Liver (tissue), 9 donors: ENCODE data around the gene SKIL. TPM values are rescaled to one million over a fixed set of nuclear protein-coding genes. Genes with fewer than 3 reads are reported as not detected.
A peak's percentile ranks its signal among the peaks of the same experiment; 100 is the strongest.

Experiments
- DNase-seq: peaks from one replicate; pipeline ENCODE4 v3.0.0-alpha.2; 2017; ENCODE audit warnings: low spot score
- H3K27ac ChIP-seq, 2 donors: one replicate each; pipeline ENCODE4 v1.7.0; 2013; ENCODE audit warnings: inconsistent platforms in 2 of 2, low read length in 2 of 2, control low read depth in 1 of 2, low read depth in 1 of 2, mild to moderate bottlenecking in 1 of 2
- H3K27me3 ChIP-seq, 4 donors: one replicate each; pipeline versions ENCODE4 v1.6.1 to v1.7.0; 2013; ENCODE audit warnings: low read length in 3 of 4, inconsistent platforms in 1 of 4, mild to moderate bottlenecking in 1 of 4, moderate library complexity in 1 of 4; ENCODE audit not compliant: control insufficient read depth in 4 of 4, insufficient read depth in 4 of 4
- H3K36me3 ChIP-seq, 4 donors: one replicate each; pipeline versions ENCODE4 v1.6.1 to v1.7.0; 2013; ENCODE audit warnings: low read length in 3 of 4, mild to moderate bottlenecking in 3 of 4, low read depth in 1 of 4, moderate library complexity in 1 of 4; ENCODE audit not compliant: control insufficient read depth in 4 of 4, insufficient read depth in 3 of 4
- H3K4me1 ChIP-seq, 4 donors: one replicate each; pipeline versions ENCODE4 v1.6.1 to v1.7.0; 2013; ENCODE audit warnings: low read length in 3 of 4, mild to moderate bottlenecking in 3 of 4, moderate library complexity in 1 of 4; ENCODE audit not compliant: control insufficient read depth in 4 of 4, insufficient read depth in 4 of 4
- H3K4me3 ChIP-seq, 3 donors: one replicate each; pipeline versions ENCODE4 v1.6.1 to v1.7.0; 2013; ENCODE audit warnings: low read length in 3 of 3, control low read depth in 1 of 3, low read depth in 1 of 3, mild to moderate bottlenecking in 1 of 3
- H3K9ac ChIP-seq, 2 donors: one replicate each; pipeline ENCODE4 v1.7.0; 2013; ENCODE audit warnings: low read length in 2 of 2, mild to moderate bottlenecking in 2 of 2, moderate library complexity in 2 of 2, control low read depth in 1 of 2, low read depth in 1 of 2
- H3K9me3 ChIP-seq, 4 donors: one replicate each; pipeline versions ENCODE4 v1.6.1 to v1.7.0; 2013; ENCODE audit warnings: low read length in 3 of 4; ENCODE audit not compliant: control insufficient read depth in 4 of 4
- EGR1 ChIP-seq, 2 donors: IDR thresholded peaks; 2 replicates each; pipeline ENCODE4 v1.6.1; 2016 to 2018; ENCODE audit warnings: antibody characterized with exemption in 2 of 2, low read depth in 2 of 2
- FOXA1 ChIP-seq: IDR thresholded peaks from 2 replicates; pipeline ENCODE4 v1.6.1; 2016; ENCODE audit warnings: antibody characterized with exemption
- FOXA2 ChIP-seq: IDR thresholded peaks from 2 replicates; pipeline ENCODE4 v1.6.1; 2016; ENCODE audit warnings: antibody characterized with exemption
- GABPA ChIP-seq, 2 donors: IDR thresholded peaks in 1 of 2; conservative IDR thresholded peaks in 1 of 2; 2 replicates each; pipeline ENCODE4 v1.6.1; 2016; ENCODE audit warnings: antibody characterized with exemption in 2 of 2, mild to moderate bottlenecking in 1 of 2, moderate library complexity in 1 of 2
- HNF4A ChIP-seq, 2 donors: conservative IDR thresholded peaks; 2 replicates each; pipeline ENCODE4 v1.6.1; 2016; ENCODE audit warnings: antibody characterized with exemption in 2 of 2, mild to moderate bottlenecking in 2 of 2
- HNF4G ChIP-seq: IDR thresholded peaks from 2 replicates; pipeline ENCODE4 v1.6.1; 2016; ENCODE audit warnings: antibody characterized with exemption
- JUND ChIP-seq, 2 donors: IDR thresholded peaks; 2 replicates each; pipeline ENCODE4 v1.6.1; 2016; ENCODE audit warnings: antibody characterized with exemption in 2 of 2
- NR2F2 ChIP-seq: IDR thresholded peaks from 2 replicates; pipeline ENCODE4 v1.6.1; 2016; ENCODE audit warnings: antibody characterized with exemption
- RAD21 ChIP-seq, 2 donors: IDR thresholded peaks; 2 replicates each; pipeline ENCODE4 v1.6.1; 2016; ENCODE audit warnings: antibody characterized with exemption in 2 of 2, mild to moderate bottlenecking in 2 of 2
- RXRA ChIP-seq, 2 donors: IDR thresholded peaks; 2 replicates each; pipeline ENCODE4 v1.6.1; 2017 to 2018; ENCODE audit warnings: antibody characterized with exemption in 2 of 2, mild to moderate bottlenecking in 1 of 2
- SP1 ChIP-seq: IDR thresholded peaks from 2 replicates; pipeline ENCODE4 v1.6.1; 2018; ENCODE audit warnings: antibody characterized with exemption, mild to moderate bottlenecking
- YY1 ChIP-seq: IDR thresholded peaks from 2 replicates; pipeline ENCODE4 v1.6.1; 2016; ENCODE audit warnings: antibody characterized with exemption, mild to moderate bottlenecking
- WGBS: extraction: QIAGEN DNeasy Blood & Tissue Kit; methylation state at CpG from one replicate; pipeline ENCODE4 v1.1.7; 2013; 5-methylcytosine and 5-hydroxymethylcytosine counted together
- polyA plus RNA-seq, 2 donors: library from polyadenylated mRNA; stranded (reverse) in 1 of 2; unstranded in 1 of 2; fragments of 200-250 nt in 1 of 2; fragments of >200 nt in 1 of 2; fragmentation: Nextera tagmentation in 1 of 2; extraction: Ambion mirVana in 1 of 2; gene quantifications; one replicate each; pipeline versions ENCODE4 v1.2.1 to v1.2.3, GENCODE V29; 2013 to 2015
- total RNA-seq, 2 donors: library from RNA; depleted of rRNA; stranded (reverse); fragments of >200 nt; gene quantifications; one replicate each; pipeline ENCODE4 v1.2.3, GENCODE V29; 2014
- TF ChIP-seq, protein P1 (sequence below): IDR thresholded peaks from 2 replicates; pipeline ENCODE4 v1.6.1; 2016; ENCODE audit warnings: antibody characterized with exemption
- TF ChIP-seq, protein P2 (sequence below): IDR thresholded peaks from 2 replicates; pipeline ENCODE4 v1.6.1; 2016; ENCODE audit warnings: antibody characterized with exemption, mild to moderate bottlenecking
- TF ChIP-seq, protein P3 (sequence below): fragments of 150-350 bp; IDR thresholded peaks from 2 replicates; pipeline ENCODE4 v1.5.1; 2017; ENCODE audit warnings: improper control_type of control experiment, low read depth, low read length; ENCODE audit not compliant: missing input control
- TF ChIP-seq, protein P4 (sequence below): IDR thresholded peaks from 2 replicates; pipeline ENCODE4 v1.6.1; 2016; ENCODE audit warnings: antibody characterized with exemption
- TF ChIP-seq, protein P5 (sequence below): IDR thresholded peaks from 2 replicates; pipeline ENCODE4 v1.6.1; 2016; ENCODE audit warnings: antibody characterized with exemption
- donor health status: healthy.
- donor health status: healthy.
- donor health status: healthy.
- donor health status: healthy.
- donor health status: healthy.

Gene SKIL
- total and polyA plus RNA-seq, 4 donors = 2.5 to 43.2 (median 14.2) TPM

DNA sequence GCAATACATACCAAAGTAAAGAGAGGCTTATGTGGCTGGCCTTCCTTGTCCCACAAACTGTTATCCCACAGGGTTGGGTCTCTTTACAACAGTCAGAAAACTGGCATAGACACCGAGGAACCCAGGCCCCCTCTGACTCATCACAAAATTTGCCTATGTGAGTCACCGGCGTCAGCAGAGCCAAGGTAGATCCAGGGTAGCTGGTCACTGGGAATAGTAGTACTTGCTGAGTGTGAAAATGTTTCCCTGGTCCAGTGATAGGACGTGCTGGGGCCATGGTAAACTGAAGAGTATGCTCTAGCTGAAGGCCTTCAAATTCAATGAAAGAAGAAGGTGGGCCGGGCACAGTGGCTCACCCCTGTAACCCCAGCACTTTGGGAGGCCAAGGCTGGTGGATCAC is 27.1 kb upstream of the SKIL start:
- H3K4me1 ChIP-seq = peaks cover 0 to 12% (median 5%) of the 10 kb centered on the region in 4 donors
- TF ChIP-seq, protein P1, sequence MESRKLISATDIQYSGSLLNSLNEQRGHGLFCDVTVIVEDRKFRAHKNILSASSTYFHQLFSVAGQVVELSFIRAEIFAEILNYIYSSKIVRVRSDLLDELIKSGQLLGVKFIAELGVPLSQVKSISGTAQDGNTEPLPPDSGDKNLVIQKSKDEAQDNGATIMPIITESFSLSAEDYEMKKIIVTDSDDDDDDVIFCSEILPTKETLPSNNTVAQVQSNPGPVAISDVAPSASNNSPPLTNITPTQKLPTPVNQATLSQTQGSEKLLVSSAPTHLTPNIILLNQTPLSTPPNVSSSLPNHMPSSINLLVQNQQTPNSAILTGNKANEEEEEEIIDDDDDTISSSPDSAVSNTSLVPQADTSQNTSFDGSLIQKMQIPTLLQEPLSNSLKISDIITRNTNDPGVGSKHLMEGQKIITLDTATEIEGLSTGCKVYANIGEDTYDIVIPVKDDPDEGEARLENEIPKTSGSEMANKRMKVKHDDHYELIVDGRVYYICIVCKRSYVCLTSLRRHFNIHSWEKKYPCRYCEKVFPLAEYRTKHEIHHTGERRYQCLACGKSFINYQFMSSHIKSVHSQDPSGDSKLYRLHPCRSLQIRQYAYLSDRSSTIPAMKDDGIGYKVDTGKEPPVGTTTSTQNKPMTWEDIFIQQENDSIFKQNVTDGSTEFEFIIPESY = no peak
- TF ChIP-seq RXRA (IDR thresholded peaks at IDR 0.05) = no peak
- no peak for TF ChIP-seq EGR1 (IDR thresholded peaks at IDR 0.05; ENCODE audit: low read depth in 2 of 2)
- TF ChIP-seq, protein P2, sequence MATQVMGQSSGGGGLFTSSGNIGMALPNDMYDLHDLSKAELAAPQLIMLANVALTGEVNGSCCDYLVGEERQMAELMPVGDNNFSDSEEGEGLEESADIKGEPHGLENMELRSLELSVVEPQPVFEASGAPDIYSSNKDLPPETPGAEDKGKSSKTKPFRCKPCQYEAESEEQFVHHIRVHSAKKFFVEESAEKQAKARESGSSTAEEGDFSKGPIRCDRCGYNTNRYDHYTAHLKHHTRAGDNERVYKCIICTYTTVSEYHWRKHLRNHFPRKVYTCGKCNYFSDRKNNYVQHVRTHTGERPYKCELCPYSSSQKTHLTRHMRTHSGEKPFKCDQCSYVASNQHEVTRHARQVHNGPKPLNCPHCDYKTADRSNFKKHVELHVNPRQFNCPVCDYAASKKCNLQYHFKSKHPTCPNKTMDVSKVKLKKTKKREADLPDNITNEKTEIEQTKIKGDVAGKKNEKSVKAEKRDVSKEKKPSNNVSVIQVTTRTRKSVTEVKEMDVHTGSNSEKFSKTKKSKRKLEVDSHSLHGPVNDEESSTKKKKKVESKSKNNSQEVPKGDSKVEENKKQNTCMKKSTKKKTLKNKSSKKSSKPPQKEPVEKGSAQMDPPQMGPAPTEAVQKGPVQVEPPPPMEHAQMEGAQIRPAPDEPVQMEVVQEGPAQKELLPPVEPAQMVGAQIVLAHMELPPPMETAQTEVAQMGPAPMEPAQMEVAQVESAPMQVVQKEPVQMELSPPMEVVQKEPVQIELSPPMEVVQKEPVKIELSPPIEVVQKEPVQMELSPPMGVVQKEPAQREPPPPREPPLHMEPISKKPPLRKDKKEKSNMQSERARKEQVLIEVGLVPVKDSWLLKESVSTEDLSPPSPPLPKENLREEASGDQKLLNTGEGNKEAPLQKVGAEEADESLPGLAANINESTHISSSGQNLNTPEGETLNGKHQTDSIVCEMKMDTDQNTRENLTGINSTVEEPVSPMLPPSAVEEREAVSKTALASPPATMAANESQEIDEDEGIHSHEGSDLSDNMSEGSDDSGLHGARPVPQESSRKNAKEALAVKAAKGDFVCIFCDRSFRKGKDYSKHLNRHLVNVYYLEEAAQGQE = no peak
- TF ChIP-seq FOXA1 = no peak
- TF ChIP-seq SP1 = no peak
- TF ChIP-seq, protein P3, sequence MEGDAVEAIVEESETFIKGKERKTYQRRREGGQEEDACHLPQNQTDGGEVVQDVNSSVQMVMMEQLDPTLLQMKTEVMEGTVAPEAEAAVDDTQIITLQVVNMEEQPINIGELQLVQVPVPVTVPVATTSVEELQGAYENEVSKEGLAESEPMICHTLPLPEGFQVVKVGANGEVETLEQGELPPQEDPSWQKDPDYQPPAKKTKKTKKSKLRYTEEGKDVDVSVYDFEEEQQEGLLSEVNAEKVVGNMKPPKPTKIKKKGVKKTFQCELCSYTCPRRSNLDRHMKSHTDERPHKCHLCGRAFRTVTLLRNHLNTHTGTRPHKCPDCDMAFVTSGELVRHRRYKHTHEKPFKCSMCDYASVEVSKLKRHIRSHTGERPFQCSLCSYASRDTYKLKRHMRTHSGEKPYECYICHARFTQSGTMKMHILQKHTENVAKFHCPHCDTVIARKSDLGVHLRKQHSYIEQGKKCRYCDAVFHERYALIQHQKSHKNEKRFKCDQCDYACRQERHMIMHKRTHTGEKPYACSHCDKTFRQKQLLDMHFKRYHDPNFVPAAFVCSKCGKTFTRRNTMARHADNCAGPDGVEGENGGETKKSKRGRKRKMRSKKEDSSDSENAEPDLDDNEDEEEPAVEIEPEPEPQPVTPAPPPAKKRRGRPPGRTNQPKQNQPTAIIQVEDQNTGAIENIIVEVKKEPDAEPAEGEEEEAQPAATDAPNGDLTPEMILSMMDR = no peak
- peak in 1 of 2 donors; percentile 9 for TF ChIP-seq JUND (IDR thresholded peaks at IDR 0.05)
- no peak for DNase-seq
- H3K27ac ChIP-seq = peak overlapping the region in 1 of 2 donors; percentile 46
- no peaks in the 10 kb centered on the region for H3K27me3 ChIP-seq
- no peak overlapping the region for H3K9ac ChIP-seq
- no peak overlapping the region for H3K4me3 ChIP-seq
- 74% methylated on average over 5 of the region's 5 CpGs for WGBS
- H3K9me3 ChIP-seq = no peaks in the 10 kb centered on the region
- H3K36me3 ChIP-seq = no peaks in the 10 kb centered on the region

DNA sequence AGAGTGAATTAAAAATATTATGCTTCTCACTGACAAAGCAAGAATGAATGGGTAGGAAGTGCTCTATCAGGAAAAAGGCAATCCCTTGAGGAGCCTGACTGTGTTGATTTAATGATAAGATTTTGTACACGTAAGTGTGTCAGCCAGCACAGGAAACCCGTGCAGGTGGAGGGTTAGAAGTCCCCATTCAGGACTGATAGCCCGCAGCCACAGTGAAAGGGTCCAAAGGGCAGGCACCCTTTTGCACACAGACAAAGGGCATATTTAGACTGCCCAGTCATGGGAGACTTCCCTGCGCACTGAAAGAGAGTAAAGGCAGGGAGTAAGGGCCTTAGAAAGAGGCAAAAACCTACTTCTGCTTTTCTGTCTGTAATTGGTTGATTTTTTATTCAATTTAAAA is 26.4 kb upstream of the SKIL start:
- H3K27ac ChIP-seq = peak overlapping the region; percentile 36 to 56
- H3K4me1 ChIP-seq = peaks cover 2 to 17% (median 5%) of the 10 kb centered on the region in 4 donors
- H3K9ac ChIP-seq = no peak overlapping the region
- 13% methylated on average over 4 of the region's 4 CpGs for WGBS
- no peaks in the 10 kb centered on the region for H3K9me3 ChIP-seq
- H3K4me3 ChIP-seq = no peak overlapping the region
- H3K36me3 ChIP-seq = no peaks in the 10 kb centered on the region
- peak; percentile 62 for DNase-seq
- no peaks in the 10 kb centered on the region for H3K27me3 ChIP-seq
- TF ChIP-seq, protein P4, sequence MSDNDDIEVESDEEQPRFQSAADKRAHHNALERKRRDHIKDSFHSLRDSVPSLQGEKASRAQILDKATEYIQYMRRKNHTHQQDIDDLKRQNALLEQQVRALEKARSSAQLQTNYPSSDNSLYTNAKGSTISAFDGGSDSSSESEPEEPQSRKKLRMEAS = peak; percentile 89
- TF ChIP-seq, protein P3 = no peak
- TF ChIP-seq FOXA2 = peak; percentile 81
- peak in 1 of 2 donors; percentile 86 for TF ChIP-seq EGR1 (IDR thresholded peaks at IDR 0.05; ENCODE audit: low read depth in 2 of 2)
- peak; percentile 80 for TF ChIP-seq NR2F2
- peak; percentile 89 for TF ChIP-seq YY1
- TF ChIP-seq, protein P5, sequence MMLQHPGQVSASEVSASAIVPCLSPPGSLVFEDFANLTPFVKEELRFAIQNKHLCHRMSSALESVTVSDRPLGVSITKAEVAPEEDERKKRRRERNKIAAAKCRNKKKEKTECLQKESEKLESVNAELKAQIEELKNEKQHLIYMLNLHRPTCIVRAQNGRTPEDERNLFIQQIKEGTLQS = peak; percentile 69
- TF ChIP-seq JUND (IDR thresholded peaks at IDR 0.05) = peak; percentile 70 to 95
- peak; percentile 100 for TF ChIP-seq HNF4A (conservative IDR thresholded peaks at IDR 0.05)
- TF ChIP-seq SP1 = peak; percentile 100
- TF ChIP-seq HNF4G = peak; percentile 100
- TF ChIP-seq, protein P2 = peak; percentile 74
- peak; percentile 92 for TF ChIP-seq FOXA1
- peak; percentile 51 to 54 for TF ChIP-seq RAD21 (IDR thresholded peaks at IDR 0.05)
- peak in 1 of 2 donors; percentile 67 for TF ChIP-seq GABPA (IDR thresholded peaks at IDR 0.05 in 1 of 2, conservative IDR thresholded peaks at IDR 0.05 in 1 of 2)
- TF ChIP-seq RXRA (IDR thresholded peaks at IDR 0.05) = peak; percentile 95 to 98
